ENCODE results near the gene ZNF614.
"Not testable (repeated sequence)": the region's sequence is repeated elsewhere in the genome, so short reads cannot be mapped to it uniquely, and the experiment has no call there.

The ZNF614 gene

DNA sequence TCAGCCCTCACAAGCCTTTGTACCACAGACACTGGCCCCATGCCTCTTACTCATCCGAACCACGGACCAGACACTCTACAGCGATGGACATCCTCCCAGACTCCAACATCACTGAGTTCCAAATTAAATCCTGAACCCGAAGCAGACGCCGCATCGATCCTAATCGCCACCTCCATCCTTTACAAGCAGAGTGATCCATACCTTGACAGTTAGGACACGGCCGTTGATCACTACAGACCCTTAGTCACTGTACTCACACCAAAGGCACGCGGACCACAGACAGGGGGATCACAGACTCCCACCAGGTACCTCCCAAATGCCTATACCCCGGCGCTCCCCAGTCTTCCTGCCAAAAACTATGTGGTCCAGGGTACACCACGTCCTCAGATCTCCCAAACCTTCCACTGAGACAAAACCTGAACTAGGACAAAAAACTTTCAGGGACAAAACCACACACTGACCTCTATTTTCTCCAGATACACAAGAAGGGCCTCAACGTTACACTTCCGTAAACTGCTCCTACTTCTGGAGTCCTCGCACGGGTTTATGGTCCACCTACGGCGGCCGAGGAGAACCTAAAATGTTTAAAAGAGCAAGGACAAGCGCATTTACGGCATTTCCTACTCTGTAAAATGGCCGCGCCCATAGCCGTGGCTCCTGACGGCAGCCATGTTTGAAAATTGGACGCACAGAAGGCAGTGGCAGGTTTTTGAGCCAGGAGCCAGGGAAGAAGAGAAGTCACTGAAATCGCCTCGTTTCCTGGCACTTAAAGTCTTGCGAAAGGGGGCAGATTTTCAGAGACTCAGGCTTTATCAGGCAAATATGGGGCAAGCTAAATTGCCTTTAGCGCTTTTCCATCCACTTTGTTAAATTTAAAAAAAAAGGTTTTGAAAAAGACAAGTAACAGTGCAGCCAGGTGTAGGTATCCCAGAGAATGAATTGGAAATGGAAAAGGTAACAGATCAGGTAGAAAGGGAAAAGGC lies 41.6 kb downstream of the ZNF614 start, which contains the start of gene ZNF350:
ZNF350 (minus strand) TSS at position 532 of the 983 bp plus-strand sequence. CDS start 12,480 bp downstream, outside the sequence.
- DNase-seq, result peak; percentile 93

DNA sequence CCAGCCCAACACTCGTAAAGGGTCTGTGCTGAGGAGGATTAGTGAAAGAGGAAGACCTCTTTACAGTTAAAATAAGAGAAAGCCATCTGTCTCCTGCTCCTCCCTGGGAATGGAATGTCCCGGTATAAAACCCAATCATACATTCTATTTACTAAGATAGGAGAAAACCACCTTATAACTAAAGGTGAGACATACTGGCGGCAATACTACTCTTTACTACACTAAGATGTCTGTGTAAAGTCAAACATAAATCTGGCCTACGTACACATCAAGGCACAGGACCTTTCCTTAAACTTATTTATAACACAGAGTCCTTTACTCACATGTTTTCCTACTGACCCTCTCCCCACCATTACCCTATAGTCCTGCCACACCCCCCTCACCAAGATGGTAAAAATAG lies 44.8 kb downstream of the ZNF614 start:
- DNase-seq, result no peak

- DNase-seq, result not testable (repeated sequence)
These were observed 47.3 kb downstream of the ZNF614 start for GRCh38 chr19:51980926-51981325.

GRCh38 chr19:51980116-51980736 lies 48.0 kb downstream of the ZNF614 start:
- DNase-seq, result no peak

DNA sequence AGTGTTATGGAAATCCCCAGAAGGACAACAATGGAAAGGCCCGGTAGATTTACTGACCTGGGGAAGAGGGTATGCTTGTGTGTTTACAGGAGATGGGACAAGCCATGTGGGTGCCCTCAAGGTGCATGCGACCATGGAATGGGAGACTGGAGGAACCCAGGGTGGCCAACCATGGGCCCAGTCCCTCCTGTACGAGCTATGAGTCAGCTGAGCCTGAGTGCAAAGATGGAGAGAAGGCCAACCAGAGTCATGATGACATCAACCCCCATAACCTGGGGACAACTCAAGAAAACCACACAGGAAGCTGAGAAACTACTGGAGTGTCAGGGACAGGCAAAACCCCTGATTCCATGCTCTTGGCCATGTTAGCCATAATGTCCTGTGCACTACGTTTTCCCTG lies 49.3 kb downstream of the ZNF614 start:
- no peak for DNase-seq

GRCh38 chr19:51977346-51977745 lies 50.8 kb downstream of the ZNF614 start:
- DNase-seq, result no peak

GRCh38 chr19:51976852-51977251 lies 51.3 kb downstream of the ZNF614 start:
- DNase-seq, result no peak

GRCh38 chr19:51975787-51976186 lies 52.4 kb downstream of the ZNF614 start:
- not testable (repeated sequence) for DNase-seq

- DNase-seq, result no peak
These were observed 56.6 kb downstream of the ZNF614 start for GRCh38 chr19:51971624-51972023.

DNA sequence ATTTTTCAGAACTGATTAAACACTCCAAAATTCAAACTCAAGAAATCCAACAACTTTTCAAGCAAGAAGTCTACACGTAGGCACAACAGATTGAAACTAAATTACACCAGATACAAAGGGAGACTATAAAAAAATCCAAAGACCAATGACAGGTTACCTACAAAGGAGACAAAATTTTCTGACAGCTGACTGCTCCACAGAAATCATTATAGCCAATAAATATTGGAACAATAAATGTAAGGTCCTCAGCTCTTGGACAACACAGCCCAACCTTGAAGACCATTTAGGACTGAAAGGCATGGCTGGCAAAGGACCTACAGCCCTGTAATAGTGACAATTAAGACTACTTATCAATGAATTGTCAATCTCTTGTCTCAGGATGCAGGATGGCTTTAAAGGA lies 57.5 kb downstream of the ZNF614 start:
- no peak for DNase-seq

GRCh38 chr19:51965583-51965982 lies 62.6 kb downstream of the ZNF614 start:
- no peak for DNase-seq

Data from NCI-H1930 (cell line).